ENCODE data around the gene PRRT4.
A peak's percentile ranks its signal among the peaks of the same experiment; 100 is the strongest.

The PRRT4 gene

DNA sequence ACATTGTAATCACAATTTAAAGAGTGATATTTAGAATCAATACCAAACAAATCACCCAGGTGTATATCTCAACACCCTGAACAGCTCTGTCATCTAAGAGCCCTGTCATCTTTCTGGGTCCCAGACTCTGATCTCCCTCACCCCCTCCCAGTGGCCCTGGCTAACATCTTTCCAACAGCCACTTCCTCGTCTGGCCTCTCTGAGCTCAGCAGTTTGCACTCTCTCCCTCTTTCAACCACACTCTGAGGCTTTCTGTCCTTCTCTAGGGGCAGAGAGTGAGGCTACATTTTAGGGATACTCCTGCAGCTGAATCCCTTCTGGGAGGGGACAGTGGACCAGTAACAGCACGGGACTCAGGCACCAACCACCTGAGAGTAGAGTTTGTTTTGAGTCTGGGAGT is 17.1 kb upstream of the PRRT4 start:
- Mint-ChIP-seq H3K4me1 (ENCODE audit: low read depth in 2 of 2) (no peaks in the 10 kb centered on the region), H3K36me3 (ENCODE audit: insufficient read depth) (no peaks in the 10 kb centered on the region), H3K4me3 (no peak overlapping the region), H3K27ac (no peak overlapping the region), H3K27me3 (peaks cover 6 to 39% of the 10 kb centered on the region in 2 donors), H3K9me3 (no peaks in the 10 kb centered on the region)
- no peak for DNase-seq
- ATAC-seq (replicated peaks), result no peak

- H3K27me3 Mint-ChIP-seq, result peaks cover 12 to 51% of the 10 kb centered on the region in 2 donors
- ATAC-seq (replicated peaks) (no peak), DNase-seq (no peak)
- no peaks in the 10 kb centered on the region for H3K9me3 Mint-ChIP-seq
- H3K36me3 Mint-ChIP-seq (ENCODE audit: insufficient read depth), result no peaks in the 10 kb centered on the region
- no peak overlapping the region for H3K4me3 Mint-ChIP-seq
- H3K4me1 Mint-ChIP-seq (ENCODE audit: low read depth in 2 of 2), result no peaks in the 10 kb centered on the region
- H3K27ac Mint-ChIP-seq, result no peak overlapping the region
These were observed 14.6 kb upstream of the PRRT4 start for GRCh38 chr7:128376077-128376476.

DNA sequence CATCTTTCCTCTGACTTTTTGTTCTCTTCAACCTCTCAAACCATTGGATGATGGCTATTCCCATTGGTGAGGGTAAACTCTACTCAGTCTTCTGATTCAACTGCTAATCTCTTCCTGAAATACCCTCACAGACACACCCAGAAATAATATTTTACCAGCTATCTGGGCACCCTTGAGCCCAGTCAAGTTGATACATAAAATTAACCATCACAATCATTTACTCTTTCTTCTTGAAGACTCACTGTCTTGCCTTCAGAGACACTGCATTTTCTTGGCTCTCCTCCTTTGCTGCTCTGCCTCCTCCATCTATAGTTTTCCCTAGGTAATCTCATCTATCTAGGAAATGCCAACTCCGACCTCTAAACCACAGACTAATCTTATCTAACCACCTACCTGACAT is 12.6 kb upstream of the PRRT4 start:
- Mint-ChIP-seq H3K9me3 (no peaks in the 10 kb centered on the region), H3K4me1 (ENCODE audit: low read depth in 2 of 2) (no peaks in the 10 kb centered on the region), H3K4me3 (no peak overlapping the region), H3K27ac (no peak overlapping the region), H3K36me3 (ENCODE audit: insufficient read depth) (no peaks in the 10 kb centered on the region), H3K27me3 (peaks cover 17 to 45% of the 10 kb centered on the region in 2 donors)
- ATAC-seq (replicated peaks) (no peak), DNase-seq (no peak)

GRCh38 chr7:128373606-128374005 is 12.1 kb upstream of the PRRT4 start:
- H3K9me3 Mint-ChIP-seq, result no peaks in the 10 kb centered on the region
- H3K27ac Mint-ChIP-seq, result no peak overlapping the region
- H3K36me3 Mint-ChIP-seq (ENCODE audit: insufficient read depth), result no peaks in the 10 kb centered on the region
- ATAC-seq (replicated peaks) (no peak), DNase-seq (no peak)
- H3K27me3 Mint-ChIP-seq, result peaks cover 17 to 45% of the 10 kb centered on the region in 2 donors
- no peak overlapping the region for H3K4me3 Mint-ChIP-seq
- no peaks in the 10 kb centered on the region for H3K4me1 Mint-ChIP-seq (ENCODE audit: low read depth in 2 of 2)

- no peak for ATAC-seq (replicated peaks)
- H3K27me3 Mint-ChIP-seq, result peaks cover 34 to 48% of the 10 kb centered on the region in 2 donors
- no peaks in the 10 kb centered on the region for H3K9me3 Mint-ChIP-seq
- H3K27ac Mint-ChIP-seq, result no peak overlapping the region
- DNase-seq, result no peak
- H3K4me1 Mint-ChIP-seq (ENCODE audit: low read depth in 2 of 2), result no peaks in the 10 kb centered on the region
- H3K4me3 Mint-ChIP-seq, result no peak overlapping the region
- no peaks in the 10 kb centered on the region for H3K36me3 Mint-ChIP-seq (ENCODE audit: insufficient read depth)
These were observed 9.0 kb upstream of the PRRT4 start for GRCh38 chr7:128370491-128370890.

DNA sequence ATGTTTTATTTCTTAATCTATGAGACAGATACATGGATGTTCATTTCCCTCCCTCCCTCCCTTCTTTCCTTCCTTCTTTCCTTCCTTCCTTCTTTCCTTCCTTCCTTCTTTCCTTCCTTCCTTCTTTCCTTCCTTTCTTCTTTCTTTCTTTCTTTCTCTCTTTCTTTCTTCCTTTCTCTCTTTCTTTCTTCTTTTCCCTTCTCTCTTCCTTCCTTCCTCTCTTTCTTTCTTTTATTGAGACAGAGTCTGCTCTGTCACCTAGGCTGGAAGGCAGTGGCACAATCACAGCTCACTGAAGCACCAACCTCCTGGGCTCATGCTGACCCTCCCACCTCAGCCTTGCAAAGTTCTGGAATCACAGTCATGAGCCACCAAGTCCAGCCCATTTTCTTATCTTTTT is 5.5 kb upstream of the PRRT4 start:
- H3K36me3 Mint-ChIP-seq (ENCODE audit: insufficient read depth), result no peaks in the 10 kb centered on the region
- H3K4me3 Mint-ChIP-seq, result no peak overlapping the region
- ATAC-seq (replicated peaks) (no peak), DNase-seq (no peak)
- peaks cover 63 to 66% of the 10 kb centered on the region in 2 donors for H3K27me3 Mint-ChIP-seq
- peaks cover 4 to 7% of the 10 kb centered on the region in 2 donors for H3K4me1 Mint-ChIP-seq (ENCODE audit: low read depth in 2 of 2)
- H3K9me3 Mint-ChIP-seq, result no peaks in the 10 kb centered on the region
- no peak overlapping the region for H3K27ac Mint-ChIP-seq

- no peaks in the 10 kb centered on the region for H3K9me3 Mint-ChIP-seq
- DNase-seq, result no peak
- no peaks in the 10 kb centered on the region for H3K36me3 Mint-ChIP-seq (ENCODE audit: insufficient read depth)
- ATAC-seq (replicated peaks), result no peak
- peaks cover 60 to 68% of the 10 kb centered on the region in 2 donors for H3K27me3 Mint-ChIP-seq
- H3K4me3 Mint-ChIP-seq, result no peak overlapping the region
- H3K27ac Mint-ChIP-seq, result no peak overlapping the region
- H3K4me1 Mint-ChIP-seq (ENCODE audit: low read depth in 2 of 2), result peaks cover 8 to 11% of the 10 kb centered on the region in 2 donors
These were observed 4.8 kb upstream of the PRRT4 start for GRCh38 chr7:128366300-128366699.

GRCh38 chr7:128365432-128365831 is 3.9 kb upstream of the PRRT4 start:
- no peaks in the 10 kb centered on the region for H3K9me3 Mint-ChIP-seq
- H3K27ac Mint-ChIP-seq, result no peak overlapping the region
- no peak overlapping the region for H3K4me3 Mint-ChIP-seq
- peaks cover 59 to 71% of the 10 kb centered on the region in 2 donors for H3K27me3 Mint-ChIP-seq
- no peak for ATAC-seq (replicated peaks)
- DNase-seq, result no peak
- H3K36me3 Mint-ChIP-seq (ENCODE audit: insufficient read depth), result no peaks in the 10 kb centered on the region
- H3K4me1 Mint-ChIP-seq (ENCODE audit: low read depth in 2 of 2), result peaks cover 11 to 15% of the 10 kb centered on the region in 2 donors

- Mint-ChIP-seq H3K4me1 (ENCODE audit: low read depth in 2 of 2) (peaks cover 11 to 18% of the 10 kb centered on the region in 2 donors), H3K36me3 (ENCODE audit: insufficient read depth) (no peaks in the 10 kb centered on the region), H3K27me3 (peaks cover 59 to 82% of the 10 kb centered on the region in 2 donors), H3K4me3 (no peak overlapping the region), H3K27ac (no peak overlapping the region), H3K9me3 (no peaks in the 10 kb centered on the region)
- DNase-seq (no peak), ATAC-seq (replicated peaks) (no peak)
These were observed 2.8 kb upstream of the PRRT4 start for GRCh38 chr7:128364166-128364870.

DNA sequence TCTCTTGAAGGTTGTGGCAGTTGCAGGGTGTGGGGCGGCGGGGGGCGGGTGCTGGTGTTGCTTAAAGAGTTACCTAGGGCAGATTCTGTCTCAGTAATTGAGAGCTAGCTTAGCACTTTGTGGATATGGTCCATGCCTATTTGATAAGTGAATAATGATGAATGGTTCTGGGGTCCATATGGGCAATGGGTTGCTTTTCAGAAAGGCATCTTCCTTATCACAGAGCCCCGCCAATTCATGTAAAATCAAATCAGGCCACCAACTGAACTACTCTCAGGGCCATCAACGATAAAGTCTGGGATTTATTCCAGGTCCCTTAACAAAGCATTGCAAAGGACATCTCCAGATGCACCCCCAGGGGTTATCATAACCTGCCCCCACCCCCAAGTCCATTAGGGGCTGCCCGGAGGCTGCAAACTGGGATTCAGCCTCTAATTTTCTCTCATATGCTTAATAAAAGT is 1.8 kb upstream of the PRRT4 start:
- no peaks in the 10 kb centered on the region for H3K9me3 Mint-ChIP-seq
- ATAC-seq (replicated peaks) (no peak), DNase-seq (no peak)
- H3K4me3 Mint-ChIP-seq, result no peak overlapping the region
- no peaks in the 10 kb centered on the region for H3K36me3 Mint-ChIP-seq (ENCODE audit: insufficient read depth)
- no peak overlapping the region for H3K27ac Mint-ChIP-seq
- peaks cover 11 to 18% of the 10 kb centered on the region in 2 donors for H3K4me1 Mint-ChIP-seq (ENCODE audit: low read depth in 2 of 2)
- peaks cover 59 to 92% of the 10 kb centered on the region in 2 donors for H3K27me3 Mint-ChIP-seq

DNA sequence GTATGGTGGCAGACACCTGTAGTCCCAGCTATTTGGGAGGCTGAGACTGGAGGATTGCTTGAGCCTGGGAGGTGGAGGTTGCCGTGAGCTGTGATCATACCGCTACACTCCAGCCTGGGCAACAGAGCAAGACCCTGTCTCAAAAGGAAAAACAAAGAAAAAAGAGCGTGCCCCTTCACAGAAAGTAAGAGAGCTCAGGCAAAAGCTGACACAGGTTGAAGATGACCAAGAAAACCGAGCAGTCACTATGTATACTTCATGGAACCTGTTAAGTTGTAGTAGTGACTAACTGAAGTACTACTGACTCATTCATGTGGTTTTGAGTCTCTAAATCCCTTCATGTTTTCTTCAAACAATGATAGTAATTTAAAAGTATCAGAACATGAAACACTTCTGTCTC is 1.2 kb upstream of the PRRT4 start:
- Mint-ChIP-seq H3K4me3 (peak overlapping the region; percentile 90 to 96), H3K9me3 (no peaks in the 10 kb centered on the region), H3K4me1 (ENCODE audit: low read depth in 2 of 2) (peaks cover 11 to 18% of the 10 kb centered on the region in 2 donors), H3K27ac (no peak overlapping the region), H3K36me3 (ENCODE audit: insufficient read depth) (no peaks in the 10 kb centered on the region), H3K27me3 (peaks cover 57 to 94% of the 10 kb centered on the region in 2 donors)
- ATAC-seq (replicated peaks), result no peak
- DNase-seq, result no peak

DNA sequence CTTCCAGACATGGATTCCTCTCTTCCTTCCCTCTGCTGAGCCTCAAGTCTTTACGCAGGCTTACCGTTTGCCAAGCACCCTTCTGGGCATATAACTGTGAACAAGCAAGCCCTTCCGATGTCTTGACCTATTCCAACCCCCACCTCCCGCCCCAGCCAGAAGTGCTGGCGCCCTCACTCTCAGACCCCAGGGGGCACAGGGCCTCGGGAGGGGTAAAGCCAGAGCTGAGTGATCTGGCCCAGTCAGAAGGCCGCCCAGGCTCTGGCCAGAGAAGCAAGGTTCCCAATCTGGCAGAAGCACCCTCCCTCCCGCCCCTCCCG is 1.2 kb downstream of the PRRT4 start:
- Mint-ChIP-seq H3K36me3 (ENCODE audit: insufficient read depth) (no peaks in the 10 kb centered on the region), H3K27me3 (peaks cover 40 to 78% of the 10 kb centered on the region in 2 donors), H3K9me3 (no peaks in the 10 kb centered on the region), H3K4me3 (peak overlapping the region in 1 of 2 donors; percentile 90), H3K4me1 (ENCODE audit: low read depth in 2 of 2) (peaks cover 11 to 22% of the 10 kb centered on the region in 2 donors), H3K27ac (no peak overlapping the region)
- DNase-seq (no peak), ATAC-seq (replicated peaks) (no peak)

DNA sequence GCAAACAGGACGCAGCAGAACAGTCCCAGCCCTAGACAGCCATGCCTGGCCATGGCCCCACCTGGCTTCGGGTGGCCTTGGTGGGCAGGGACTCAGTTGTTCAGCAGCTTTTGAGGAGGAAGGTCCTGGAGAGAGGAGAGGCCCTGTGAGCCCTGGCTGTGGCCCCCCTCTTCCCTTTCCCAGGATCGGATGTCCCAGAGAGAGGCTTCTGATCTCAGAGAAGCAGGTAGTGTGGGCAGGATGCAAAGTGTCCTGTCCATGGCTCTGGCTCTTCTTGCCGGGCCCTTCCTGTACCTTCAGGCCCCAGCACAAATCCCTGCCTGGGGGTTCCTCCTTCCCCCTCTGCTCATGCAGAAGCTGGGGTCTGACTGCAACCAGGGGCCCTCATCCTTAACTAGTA is 1.6 kb downstream of the PRRT4 start:
- H3K4me1 Mint-ChIP-seq (ENCODE audit: low read depth in 2 of 2), result peaks cover 11 to 22% of the 10 kb centered on the region in 2 donors
- no peaks in the 10 kb centered on the region for H3K36me3 Mint-ChIP-seq (ENCODE audit: insufficient read depth)
- peaks cover 36 to 75% of the 10 kb centered on the region in 2 donors for H3K27me3 Mint-ChIP-seq
- ATAC-seq (replicated peaks) (no peak), DNase-seq (no peak)
- no peaks in the 10 kb centered on the region for H3K9me3 Mint-ChIP-seq
- no peak overlapping the region for H3K27ac Mint-ChIP-seq
- H3K4me3 Mint-ChIP-seq, result peak overlapping the region in 1 of 2 donors; percentile 40

DNA sequence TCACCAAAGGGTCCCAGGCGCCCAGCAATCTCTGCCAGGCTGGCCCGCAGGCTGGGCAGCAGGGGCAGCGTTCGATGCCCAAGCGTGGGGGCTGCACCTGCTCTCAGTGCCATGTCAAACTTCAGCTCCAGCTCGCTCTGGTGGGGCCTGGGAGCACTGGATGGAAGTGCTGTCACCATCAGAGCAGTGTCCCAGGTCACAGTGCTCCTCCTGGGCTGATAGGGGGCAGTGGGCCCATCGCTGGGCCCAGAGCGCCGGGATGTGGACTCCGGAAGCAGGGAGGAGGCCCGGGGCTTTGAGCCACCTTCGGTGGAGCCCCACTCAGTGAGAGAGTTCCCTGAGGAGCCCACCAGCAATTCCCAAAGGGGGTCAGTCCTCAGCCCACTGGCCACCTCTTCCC is 2.2 kb downstream of the PRRT4 start:
- ATAC-seq (replicated peaks) (no peak), DNase-seq (no peak)
- peak overlapping the region in 1 of 2 donors; percentile 40 for H3K4me3 Mint-ChIP-seq
- peaks cover 32 to 69% of the 10 kb centered on the region in 2 donors for H3K27me3 Mint-ChIP-seq
- no peaks in the 10 kb centered on the region for H3K36me3 Mint-ChIP-seq (ENCODE audit: insufficient read depth)
- H3K4me1 Mint-ChIP-seq (ENCODE audit: low read depth in 2 of 2), result peaks cover 11 to 22% of the 10 kb centered on the region in 2 donors
- H3K27ac Mint-ChIP-seq, result no peak overlapping the region
- H3K9me3 Mint-ChIP-seq, result no peaks in the 10 kb centered on the region

All from effector memory CD8-positive, alpha-beta T cell (primary cell).